Sigmoid colon (tissue), 4 donors: Measurements from ENCODE around the gene TBX5.

ENCODE experiments used
- POLR2AphosphoS5 ChIP-seq, 4 donors: sonication (generic); formaldehyde crosslinking; IDR thresholded peaks; one replicate each; pipeline ENCODE4 v1.6.1; 2017; ENCODE audit warnings: antibody characterized with exemption in 4 of 4
- TF ChIP-seq, protein P1 (sequence below), 4 experiments: fragments of 450-650 bp in 3 of 4; fragments of 200-600 bp in 1 of 4; IDR thresholded peaks; one replicate each; pipeline ENCODE4 v1.5.1; 2016 to 2019; ENCODE audit warnings: antibody characterized with exemption in 4 of 4, mild to moderate bottlenecking in 3 of 4, moderate library complexity in 2 of 4

DNA sequence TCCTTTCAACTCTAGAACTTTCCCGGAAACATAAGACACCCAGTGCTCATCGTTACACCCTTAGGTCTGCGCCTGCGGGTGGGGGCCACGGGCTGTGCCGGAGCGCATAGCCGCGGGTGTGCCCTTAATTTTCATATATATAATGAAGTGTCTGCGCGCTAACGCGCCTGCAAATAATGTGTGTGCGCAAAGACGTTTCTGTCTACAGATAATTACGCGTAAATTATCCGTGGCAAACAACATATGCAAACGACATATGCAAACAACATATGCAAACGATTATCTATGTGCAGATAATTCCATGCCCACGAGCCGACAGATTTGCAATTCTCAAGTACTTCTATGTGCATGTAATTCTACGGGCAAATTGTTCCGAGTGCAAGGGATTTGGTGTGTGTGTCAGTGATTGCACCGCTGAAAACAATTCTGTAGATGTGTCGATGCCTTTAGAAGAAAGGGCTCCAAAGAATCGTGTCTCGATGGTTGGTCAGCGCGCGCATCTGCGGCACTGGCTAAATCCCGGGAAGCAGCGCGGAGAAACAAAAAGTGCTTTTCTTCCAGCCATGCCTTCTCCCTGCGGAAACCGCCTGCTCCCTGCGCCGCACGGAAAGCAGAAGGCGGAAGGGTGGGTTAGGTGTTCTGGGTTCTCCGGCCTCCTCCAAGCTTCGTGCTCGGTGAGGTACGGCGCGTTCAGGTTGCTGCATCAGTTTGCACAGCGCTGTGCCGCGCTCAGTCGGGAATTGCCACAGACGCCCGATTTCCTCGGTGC is 34.5 kb upstream of the TBX5 start:
- TF ChIP-seq, protein P1, sequence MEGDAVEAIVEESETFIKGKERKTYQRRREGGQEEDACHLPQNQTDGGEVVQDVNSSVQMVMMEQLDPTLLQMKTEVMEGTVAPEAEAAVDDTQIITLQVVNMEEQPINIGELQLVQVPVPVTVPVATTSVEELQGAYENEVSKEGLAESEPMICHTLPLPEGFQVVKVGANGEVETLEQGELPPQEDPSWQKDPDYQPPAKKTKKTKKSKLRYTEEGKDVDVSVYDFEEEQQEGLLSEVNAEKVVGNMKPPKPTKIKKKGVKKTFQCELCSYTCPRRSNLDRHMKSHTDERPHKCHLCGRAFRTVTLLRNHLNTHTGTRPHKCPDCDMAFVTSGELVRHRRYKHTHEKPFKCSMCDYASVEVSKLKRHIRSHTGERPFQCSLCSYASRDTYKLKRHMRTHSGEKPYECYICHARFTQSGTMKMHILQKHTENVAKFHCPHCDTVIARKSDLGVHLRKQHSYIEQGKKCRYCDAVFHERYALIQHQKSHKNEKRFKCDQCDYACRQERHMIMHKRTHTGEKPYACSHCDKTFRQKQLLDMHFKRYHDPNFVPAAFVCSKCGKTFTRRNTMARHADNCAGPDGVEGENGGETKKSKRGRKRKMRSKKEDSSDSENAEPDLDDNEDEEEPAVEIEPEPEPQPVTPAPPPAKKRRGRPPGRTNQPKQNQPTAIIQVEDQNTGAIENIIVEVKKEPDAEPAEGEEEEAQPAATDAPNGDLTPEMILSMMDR (IDR thresholded peaks at IDR 0.05), result no peak
- TF ChIP-seq POLR2AphosphoS5 (IDR thresholded peaks at IDR 0.05), result no peak
